Activated CD4-positive, alpha-beta T cell treated with anti-CD3 and anti-CD28 coated beads for 24 hours (primary cell): ENCODE measurements around the gene ANKS6.

ENCODE experiments used
- DNase-seq, 2 donors: peaks; one replicate each; pipeline ENCODE4 v3.0.0-alpha.2; 2020; ENCODE audit warnings: low read depth in 2 of 2

ANKS6 gene

DNA sequence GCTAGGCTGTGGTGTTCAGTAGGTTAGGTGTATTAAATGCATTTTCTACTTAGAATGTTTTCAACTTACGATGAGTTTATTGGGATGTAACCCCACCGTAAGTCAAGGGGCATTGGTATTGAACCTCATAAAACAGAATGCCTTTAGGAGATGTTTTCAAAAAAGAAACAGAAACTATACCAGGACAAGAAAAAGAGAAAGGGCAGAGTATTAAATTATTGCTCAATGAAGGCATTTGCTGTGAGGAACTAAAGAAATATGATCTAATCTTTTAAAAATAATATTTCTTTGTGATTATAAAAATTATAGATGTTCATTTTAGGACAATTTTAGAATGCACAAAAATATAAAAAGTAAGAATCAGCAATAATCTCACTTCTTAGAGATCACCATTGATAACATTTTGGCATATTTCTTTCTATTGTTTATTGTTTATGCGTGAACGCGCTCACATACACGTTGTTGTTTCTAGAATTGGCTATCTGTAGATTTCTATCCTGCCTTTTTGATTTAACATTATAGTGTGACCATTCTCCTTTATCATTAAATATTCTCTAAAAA, 19.1 kb upstream of the ANKS6 start:
- no peak for DNase-seq

DNA sequence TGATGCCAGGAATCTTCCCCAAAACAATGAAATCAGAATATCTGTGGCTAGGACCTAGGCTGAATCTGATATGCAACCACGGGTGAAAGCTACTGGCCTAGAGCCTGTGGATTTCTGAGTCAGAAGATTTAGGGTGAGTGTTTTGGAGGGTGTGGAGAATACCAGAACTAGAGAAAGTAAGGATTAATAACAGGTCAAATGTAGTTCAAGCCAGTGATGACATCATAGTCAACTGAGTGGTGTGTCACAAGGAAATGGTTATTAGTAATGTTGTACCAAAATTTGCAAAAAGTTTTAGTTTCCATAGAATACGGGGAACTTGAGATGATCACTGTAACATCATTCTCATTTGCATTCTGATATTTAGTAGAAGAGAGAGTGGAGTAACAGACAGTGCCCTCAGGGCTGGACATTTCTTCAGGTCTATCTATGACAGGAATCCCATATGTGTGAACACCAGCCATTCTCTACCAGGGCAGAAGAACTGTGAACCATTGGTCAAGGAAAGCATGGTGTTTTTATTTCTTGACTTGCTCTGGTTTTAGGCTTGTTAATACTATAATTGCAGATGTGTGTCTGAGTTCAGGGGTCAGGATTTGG, 14.8 kb upstream of the ANKS6 start:
- no peak for DNase-seq

DNA sequence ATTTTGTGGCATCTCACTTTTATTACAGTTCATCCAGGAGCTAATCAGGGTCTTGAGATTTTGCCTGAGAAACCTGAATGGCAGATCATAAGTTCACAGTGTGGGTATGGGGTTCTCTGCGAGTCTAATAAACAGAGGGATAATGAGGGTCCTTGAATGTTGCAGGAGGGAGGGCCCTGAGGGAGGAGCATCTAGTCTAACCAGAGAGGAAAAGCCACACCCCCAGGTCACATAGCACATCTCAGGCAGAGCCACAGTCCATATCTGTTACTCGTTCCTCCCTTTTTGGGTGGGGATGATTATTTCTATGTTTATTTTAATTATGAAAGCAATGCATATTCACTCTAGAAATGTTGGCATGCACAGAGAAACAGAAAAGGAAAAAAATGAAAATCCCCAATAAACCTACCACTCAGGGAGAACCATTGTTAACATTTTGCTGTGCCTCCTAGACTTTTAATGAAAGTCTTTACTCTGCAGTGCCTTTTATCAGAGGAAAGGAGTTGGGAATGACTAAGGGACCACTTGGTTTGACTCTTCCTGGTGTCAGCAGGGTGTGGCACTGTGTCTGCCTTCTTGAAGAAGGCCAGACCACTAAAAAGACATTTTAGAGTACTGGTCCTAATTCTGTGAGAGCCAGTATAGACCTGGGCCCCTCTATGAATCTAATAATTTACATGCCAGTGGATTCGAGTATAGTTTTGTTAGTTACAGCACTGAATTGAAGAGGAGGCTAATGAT, 13.9 kb upstream of the ANKS6 start:
- DNase-seq: no peak

DNA sequence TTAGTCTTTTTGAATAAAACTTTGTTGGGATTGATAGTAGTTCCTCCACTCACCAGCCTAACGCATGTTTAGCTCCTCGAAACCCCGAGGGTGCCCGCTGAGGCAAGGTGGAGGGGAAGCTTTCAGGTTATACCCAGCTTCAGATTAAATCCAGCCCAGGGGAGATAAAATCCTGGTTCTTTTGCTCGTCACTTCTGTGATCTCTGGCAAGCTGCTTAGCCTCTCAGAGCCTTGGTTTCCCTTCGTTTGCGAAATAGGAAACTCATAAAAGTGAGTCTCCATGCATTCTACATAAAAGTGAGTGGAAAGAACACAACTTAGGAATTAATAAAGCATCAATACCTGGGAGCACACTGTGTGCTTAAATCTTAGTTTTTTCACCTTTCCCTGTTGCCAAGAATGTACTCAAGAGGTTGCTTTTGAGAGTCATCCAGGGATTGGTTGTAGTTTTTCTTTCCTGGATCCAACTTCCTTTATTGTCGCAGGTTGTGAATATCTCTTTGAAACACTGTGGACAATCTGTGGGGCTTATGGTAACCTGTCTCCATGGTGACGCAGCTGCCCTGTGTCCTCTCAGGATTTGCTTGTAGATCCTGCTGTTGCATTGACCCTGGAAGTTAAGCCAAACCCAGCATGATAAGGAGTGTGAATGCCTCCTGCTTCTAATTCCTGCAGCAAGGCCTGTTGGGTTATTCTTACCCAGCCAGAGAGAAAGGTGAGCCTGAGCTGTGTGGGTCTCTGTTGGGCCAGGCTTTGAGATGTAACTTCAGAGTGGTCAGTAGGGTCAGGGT, 13.2 kb upstream of the ANKS6 start:
- no peak for DNase-seq

DNA sequence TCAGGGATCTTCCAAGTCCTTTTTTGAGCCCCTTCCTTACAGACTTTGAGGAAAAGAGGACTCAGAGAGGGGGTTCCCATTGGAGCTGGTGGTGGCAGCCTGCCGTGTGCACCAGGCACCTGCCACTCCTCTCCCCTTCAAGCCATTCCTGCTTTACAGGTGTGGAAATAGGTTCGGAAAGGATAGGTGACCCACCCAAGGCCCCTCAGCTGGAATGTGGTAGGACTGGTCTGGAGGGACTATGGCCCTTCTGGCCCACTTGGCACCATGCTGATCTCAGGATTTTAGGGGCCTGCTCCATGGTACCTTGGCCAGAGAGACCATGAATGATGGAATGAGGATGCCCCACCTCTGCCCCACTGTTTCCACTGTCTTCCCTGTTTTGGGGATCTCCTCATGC, 12.5 kb upstream of the ANKS6 start:
- no peak for DNase-seq

DNA sequence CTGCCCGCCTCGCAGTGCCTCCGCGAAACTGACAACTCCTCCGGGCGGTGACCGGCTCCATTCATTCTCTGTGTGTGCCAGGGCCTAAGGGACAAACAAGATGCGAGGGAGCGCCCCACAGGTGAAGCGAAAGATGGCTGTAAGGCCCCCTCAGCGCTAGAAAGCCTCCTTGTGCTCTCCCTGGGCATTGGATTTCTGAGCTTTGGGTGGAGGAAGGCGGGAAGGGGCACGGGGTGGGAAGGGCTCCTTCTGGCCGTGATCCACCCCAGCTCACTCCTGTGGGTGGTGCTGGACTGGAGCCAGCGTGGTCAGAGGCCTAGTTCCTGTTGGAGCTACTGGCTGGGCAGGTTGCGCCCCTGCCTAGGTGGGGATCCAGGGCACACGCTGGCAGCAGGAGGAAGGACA, 12.1 kb upstream of the ANKS6 start:
- DNase-seq: no peak

GRCh38 chr9:98807814-98808195, 11.4 kb upstream of the ANKS6 start:
- DNase-seq: peak in 1 of 2 donors; percentile 24

- peak; percentile 20 to 53 for DNase-seq
Observed at GRCh38 chr9:98807070-98807813, 10.9 kb upstream of the ANKS6 start, which contains the start of gene GALNT12. TSS of gene GALNT12 (plus strand) at chr9:98807670. CDS start at chr9:98807699, 29 bp downstream.

GRCh38 chr9:98806394-98807035, 10.2 kb upstream of the ANKS6 start:
- no peak for DNase-seq

GRCh38 chr9:98805506-98806272, 9.3 kb upstream of the ANKS6 start:
- DNase-seq: no peak

GRCh38 chr9:98804083-98804482, 7.7 kb upstream of the ANKS6 start:
- DNase-seq: no peak

DNA sequence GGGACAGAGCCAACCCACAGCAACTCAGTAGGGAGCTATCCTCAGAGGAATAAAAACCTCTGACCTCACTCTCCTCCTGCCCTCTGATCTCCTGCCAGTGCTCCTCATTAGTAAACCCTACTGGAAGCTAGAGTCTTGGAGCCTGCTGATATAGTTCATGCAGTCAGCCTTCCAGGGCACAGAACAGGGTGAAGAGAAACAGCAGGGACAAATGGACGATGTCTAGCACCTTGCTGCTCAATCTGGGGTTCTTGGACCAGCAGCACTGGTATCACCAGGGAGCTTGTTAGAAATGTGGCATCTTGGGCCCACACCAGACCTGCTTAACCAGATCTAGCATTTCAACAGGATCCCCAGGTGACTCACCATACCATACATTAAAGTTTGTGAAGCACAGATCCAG, 5.6 kb upstream of the ANKS6 start:
- no peak for DNase-seq

DNA sequence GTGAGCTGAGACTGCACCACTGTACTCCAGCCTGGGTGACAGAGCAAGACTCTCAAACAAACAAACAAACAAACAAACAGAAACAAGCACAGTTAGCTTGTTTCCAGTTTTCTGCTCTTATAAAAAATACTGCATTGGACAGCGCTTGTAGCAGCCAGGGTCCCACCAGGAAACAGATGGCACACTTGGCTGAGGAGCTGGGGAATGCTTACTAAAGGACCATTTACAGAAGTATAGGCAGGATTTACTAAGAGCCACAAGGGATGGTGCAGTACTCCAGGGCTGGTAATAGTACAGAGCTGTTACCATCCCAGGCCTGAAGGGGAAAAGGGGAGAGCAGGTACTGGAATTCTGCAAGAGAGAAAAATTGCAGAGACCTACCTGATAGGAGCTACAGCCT, 5.2 kb upstream of the ANKS6 start:
- no peak for DNase-seq

DNA sequence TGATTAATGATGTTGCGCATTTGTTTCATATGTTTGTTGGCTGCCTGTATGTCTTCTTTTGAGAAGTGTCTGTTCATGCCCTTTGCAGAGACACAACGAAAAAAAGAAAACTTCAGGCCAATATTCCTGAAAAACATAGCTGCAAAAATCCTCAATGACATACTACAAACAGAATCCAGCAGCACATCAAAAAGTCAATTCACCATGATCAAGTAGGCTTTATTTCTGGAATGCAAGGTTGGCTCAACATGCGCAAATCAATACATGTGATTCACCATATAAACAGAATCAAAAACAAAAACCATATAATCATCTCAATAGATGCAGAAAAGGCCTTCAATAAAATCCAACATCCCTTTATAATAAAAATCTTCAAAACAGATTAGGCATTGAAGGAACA, 1.9 kb upstream of the ANKS6 start:
- DNase-seq: no peak

- no peak for DNase-seq
Observed at GRCh38 chr9:98797491-98797890, 1.1 kb upstream of the ANKS6 start.

DNA sequence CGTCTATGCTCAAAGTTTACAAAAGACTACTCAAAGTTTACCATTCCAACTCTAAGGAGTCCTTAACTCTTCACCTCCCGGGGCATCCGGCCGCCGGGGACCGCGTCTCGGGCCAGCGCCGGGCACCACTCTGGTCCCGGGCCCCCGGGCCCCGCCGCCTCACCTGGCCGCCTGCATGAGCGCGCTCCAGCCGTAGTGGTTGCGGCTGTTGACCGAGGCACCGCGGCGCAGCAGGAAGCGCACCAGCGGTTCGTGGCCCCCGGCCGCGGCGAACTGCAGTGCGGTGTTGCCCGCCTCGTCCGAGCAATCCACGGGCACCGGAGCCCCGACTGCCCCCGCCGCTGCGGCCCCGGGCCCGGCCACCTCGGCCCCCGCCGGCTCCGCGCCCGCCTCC, 388 bp downstream of the ANKS6 start:
- DNase-seq: no peak

DNA sequence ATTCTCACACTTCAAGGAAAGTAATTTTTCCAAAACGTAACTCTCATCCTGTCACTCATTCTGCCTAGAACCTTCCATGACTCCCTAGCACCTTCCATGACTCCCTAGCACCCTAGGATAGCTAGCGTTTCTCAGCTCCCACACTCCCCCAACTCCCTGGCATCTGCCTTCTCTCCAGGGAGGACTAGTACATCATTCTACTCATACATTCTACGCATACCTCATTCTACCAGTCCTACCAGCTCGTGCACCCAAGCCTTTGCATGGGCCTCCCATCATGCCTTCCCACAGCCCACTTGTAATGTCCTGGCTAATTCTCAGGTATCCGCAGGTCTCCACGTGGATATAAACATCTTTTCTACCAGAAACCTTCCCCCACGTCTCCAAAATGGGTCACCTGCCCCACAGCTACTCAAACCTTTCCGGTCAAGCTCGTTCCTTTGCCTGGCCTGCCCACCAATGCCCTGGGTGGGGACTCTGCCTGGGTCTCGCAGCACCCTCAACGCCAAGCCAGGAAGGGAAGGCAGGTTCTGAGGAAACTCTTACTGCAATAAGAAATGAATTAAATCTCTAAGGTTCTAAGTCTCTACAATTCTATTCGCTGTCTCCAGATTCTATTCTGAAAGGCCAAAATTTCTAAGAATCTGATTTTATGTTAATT, 930 bp downstream of the ANKS6 start:
- no peak for DNase-seq

DNA sequence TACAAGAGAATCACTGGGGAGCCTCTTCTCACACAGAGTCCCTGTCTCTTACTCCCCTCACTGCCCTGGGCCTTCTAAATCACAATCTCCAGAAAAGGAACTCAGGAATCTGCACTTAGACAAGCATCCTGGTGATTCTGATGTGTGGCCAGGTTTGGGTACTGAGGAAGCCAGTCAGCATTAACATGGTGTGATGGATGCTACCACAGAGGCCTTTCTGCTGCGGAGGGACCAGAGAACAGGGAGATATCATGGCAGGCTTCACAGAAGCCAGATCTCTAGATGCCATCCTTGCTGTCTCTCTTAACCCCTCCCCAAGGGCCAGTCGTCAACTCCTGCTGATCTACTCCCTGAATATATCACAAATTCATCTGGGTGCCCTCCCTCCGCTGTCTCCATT, 1.6 kb downstream of the ANKS6 start:
- no peak for DNase-seq

DNA sequence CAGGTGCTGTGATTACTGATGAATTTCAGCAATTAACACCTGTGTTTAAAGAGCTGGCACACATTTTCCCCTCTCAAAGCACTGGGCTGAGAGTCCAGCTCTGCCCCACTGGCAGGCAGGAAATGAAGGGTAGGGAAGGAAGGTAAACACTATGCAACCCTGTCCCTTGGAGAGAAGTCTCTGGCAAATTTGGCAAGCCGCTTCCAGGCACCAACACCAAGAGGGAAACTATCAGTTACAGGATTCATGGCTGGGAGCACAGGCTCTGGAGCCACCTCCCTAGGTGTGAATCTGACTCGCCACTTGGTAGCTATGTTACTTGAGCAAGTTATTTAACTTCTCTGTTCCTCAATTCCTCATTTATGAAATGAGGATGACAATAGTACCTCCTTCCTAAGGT, 3.3 kb downstream of the ANKS6 start:
- no peak for DNase-seq
